ENCODE results near the gene RREB1.

GRCh38 chr6:7135755-7136154 is 28.0 kb downstream of the RREB1 start:
- TF ChIP-seq CTCF (IDR thresholded peaks at IDR 0.05) (no peak), POLR2A (IDR thresholded peaks at IDR 0.05) (no peak)

Measured in testis (tissue), 2 donors.